Lower leg skin (tissue), 4 donors: Measurements from ENCODE around the gene ARHGEF4. TPM values are rescaled to one million over a fixed set of nuclear protein-coding genes. Genes with fewer than 3 reads are reported as not detected.

Source experiments
- DNase-seq, 2 donors: peaks; one replicate each; pipeline ENCODE4 v3.0.0-alpha.2; 2019; ENCODE audit warnings: low spot score in 2 of 2
- H3K4me3 ChIP-seq: fragments of 200-600 bp; sonication (generic); 2 replicates; pipeline ENCODE4 v1.5.1; 2017; ENCODE audit warnings: mild to moderate bottlenecking, low read depth; ENCODE audit not compliant: poor library complexity, severe bottlenecking
- CTCF ChIP-seq, 3 donors: fragments of 450-650 bp; IDR thresholded peaks; one replicate each; pipeline ENCODE4 v1.5.1; 2016; ENCODE audit warnings: antibody characterized with exemption in 3 of 3, mild to moderate bottlenecking in 3 of 3, moderate library complexity in 2 of 3
- POLR2A ChIP-seq, 2 donors: fragments of 450-650 bp; IDR thresholded peaks; one replicate each; pipeline ENCODE4 v1.6.1; 2016 to 2017; ENCODE audit warnings: antibody characterized with exemption in 2 of 2, mild to moderate bottlenecking in 1 of 2, moderate library complexity in 1 of 2
- WGBS, 2 donors: methylation state at CpG; one replicate each; pipeline ENCODE4 v1.1.5; 2018; 5-methylcytosine and 5-hydroxymethylcytosine counted together
- intact Hi-C: fragments of 100-400 bp; cut with DNase I; formaldehyde crosslinking; loops from one replicate; pipeline ENCODE4 v1.15.0; 2023; ENCODE audit warnings: low total_unique reads
- total RNA-seq, 4 donors: library from RNA; depleted of rRNA; stranded (reverse); fragments of >200 nt; gene quantifications; one replicate each; pipeline ENCODE4 v1.1.0, GENCODE V29; 2016

The ARHGEF4 gene
- total RNA-seq, 4 donors from 2014 or later = 106 to 220 (median 120) TPM

- no peak for TF ChIP-seq POLR2A (IDR thresholded peaks at IDR 0.05)
- no peak for TF ChIP-seq CTCF (IDR thresholded peaks at IDR 0.05)
- intact Hi-C loops = no loop called here
- WGBS, 2 donors = 88 to 91% methylated on average over 1 of the region's 1 CpG
These were observed 172.3 kb downstream of the ARHGEF4 start for GRCh38 chr2:131008967-131009366.

GRCh38 chr2:131009713-131010475, 173.2 kb downstream of the ARHGEF4 start:
- intact Hi-C loops = no loop called here
- TF ChIP-seq CTCF (IDR thresholded peaks at IDR 0.05) (no peak), POLR2A (IDR thresholded peaks at IDR 0.05) (no peak)
- H3K4me3 ChIP-seq = no peak overlapping the region
- WGBS, 2 donors = 79 to 85% methylated on average over 6 of the region's 6 CpGs
- no peak for DNase-seq

More at GRCh38 chr2:131008967-131009366, 172.3 kb downstream of the ARHGEF4 start:
- DNase-seq = no peak
- H3K4me3 ChIP-seq = no peak overlapping the region

- WGBS, 2 donors = 64 to 84% methylated on average over 4 of the region's 4 CpGs
- TF ChIP-seq POLR2A (IDR thresholded peaks at IDR 0.05) (no peak), CTCF (IDR thresholded peaks at IDR 0.05) (no peak)
- intact Hi-C loops = no loop called here
- H3K4me3 ChIP-seq = no peak overlapping the region
- no peak for DNase-seq
These were observed 173.9 kb downstream of the ARHGEF4 start for GRCh38 chr2:131010566-131010965.

- intact Hi-C loops = no loop called here
- WGBS, 2 donors = 65 to 80% methylated on average over 7 of the region's 7 CpGs
- no peak overlapping the region for H3K4me3 ChIP-seq
- no peak for TF ChIP-seq POLR2A (IDR thresholded peaks at IDR 0.05)
- no peak for TF ChIP-seq CTCF (IDR thresholded peaks at IDR 0.05)
- DNase-seq = no peak
These were observed 174.8 kb downstream of the ARHGEF4 start for GRCh38 chr2:131011486-131011885.

GRCh38 chr2:131014141-131014540, 177.4 kb downstream of the ARHGEF4 start:
- TF ChIP-seq CTCF (IDR thresholded peaks at IDR 0.05) (no peak), POLR2A (IDR thresholded peaks at IDR 0.05) (no peak)
- intact Hi-C loops = no loop called here
- DNase-seq = no peak
- H3K4me3 ChIP-seq = no peak overlapping the region

GRCh38 chr2:131015764-131016163, 179.1 kb downstream of the ARHGEF4 start:
- TF ChIP-seq CTCF (IDR thresholded peaks at IDR 0.05) (no peak), POLR2A (IDR thresholded peaks at IDR 0.05) (no peak)
- no peak for DNase-seq
- intact Hi-C loops = no loop called here
- no peak overlapping the region for H3K4me3 ChIP-seq
- WGBS, 2 donors = 75 to 85% methylated on average over 11 of the region's 11 CpGs
